Measurements from ENCODE around the gene LRRFIP2.
A peak's percentile ranks its signal among the peaks of the same experiment; 100 is the strongest.
"Not testable (repeated sequence)": the region's sequence is repeated elsewhere in the genome, so short reads cannot be mapped to it uniquely, and the experiment has no call there.

LRRFIP2 gene

DNA sequence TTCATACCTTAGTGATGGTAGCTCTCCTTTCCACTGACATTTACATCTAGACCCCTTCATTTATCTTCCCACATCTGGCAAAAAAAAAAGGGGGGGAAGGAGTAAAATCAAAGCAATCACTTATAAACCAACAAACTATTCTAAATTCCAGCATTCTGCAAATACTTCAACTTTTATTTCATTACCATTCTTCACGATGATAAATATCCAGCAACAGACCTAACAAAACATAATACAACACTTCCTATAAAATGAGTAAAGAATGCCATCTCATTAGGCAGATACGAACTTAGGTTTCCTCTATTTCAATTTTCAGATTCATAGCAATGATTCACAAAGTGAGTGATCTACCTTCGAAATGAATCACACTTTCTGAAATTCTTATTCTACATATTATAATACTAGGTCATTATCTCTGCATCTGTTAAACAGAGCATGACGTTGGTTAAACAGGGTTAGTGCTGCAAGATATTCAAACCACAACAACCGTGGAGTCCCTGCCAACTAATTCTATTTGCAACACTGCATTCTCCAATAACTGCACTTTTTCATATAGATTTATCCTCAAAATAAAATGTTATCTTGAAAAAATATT, at the start of gene LRRFIP2:
Gene LRRFIP2, minus strand, starts transcription at position 51 of the 595 bp plus-strand sequence. CDS start 25,599 bp downstream, outside the sequence.
- ATAC-seq = no peak
- Mint-ChIP-seq H3K4me1 (peaks cover 46% of the 10 kb centered on the region), H3K36me3 (peaks cover 18% of the 10 kb centered on the region)

GRCh38 chr3:37223576-37223975, 49.2 kb upstream of the LRRFIP2 start:
- no peak overlapping the region for H3K4me3 Mint-ChIP-seq
- no peaks in the 10 kb centered on the region for H3K9me3 Mint-ChIP-seq
- no peak for ATAC-seq
- H3K27me3 Mint-ChIP-seq = peaks cover 19% of the 10 kb centered on the region
- H3K4me1 Mint-ChIP-seq = no peaks in the 10 kb centered on the region
- no peaks in the 10 kb centered on the region for H3K36me3 Mint-ChIP-seq
- H3K27ac Mint-ChIP-seq = no peak overlapping the region

More for the DNA sequence above, at the start of gene LRRFIP2:
- peak within 1 kb of the TSS; percentile 92 for H3K27ac Mint-ChIP-seq
- no peaks in the 10 kb centered on the region for H3K9me3 Mint-ChIP-seq
- H3K27me3 Mint-ChIP-seq = no peaks in the 10 kb centered on the region
- peak within 1 kb of the TSS; percentile 93 for H3K4me3 Mint-ChIP-seq

DNA sequence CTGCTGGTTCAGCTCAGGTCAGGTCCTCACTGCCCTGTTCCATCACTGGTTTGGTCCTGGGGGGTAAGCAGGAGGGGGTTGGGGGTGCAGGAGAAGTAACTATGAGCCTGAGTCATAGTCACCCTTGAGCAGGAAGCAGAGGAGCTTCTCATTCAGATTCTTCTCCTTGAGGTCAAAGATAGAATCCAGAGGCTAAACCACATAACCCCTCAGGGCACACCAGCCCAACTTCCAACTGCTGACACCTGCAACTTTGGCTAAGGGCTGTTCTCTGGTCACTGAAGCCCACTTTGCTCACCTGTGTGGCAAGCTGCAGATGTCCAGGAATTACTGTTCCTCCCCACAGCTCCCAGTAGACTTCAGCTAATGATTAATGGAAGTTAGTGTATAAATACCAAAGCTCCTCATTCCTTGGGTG, 48.8 kb upstream of the LRRFIP2 start:
- H3K27me3 Mint-ChIP-seq = peaks cover 19% of the 10 kb centered on the region
- no peaks in the 10 kb centered on the region for H3K4me1 Mint-ChIP-seq
- H3K27ac Mint-ChIP-seq = no peak overlapping the region
- H3K4me3 Mint-ChIP-seq = no peak overlapping the region
- no peak for ATAC-seq
- no peaks in the 10 kb centered on the region for H3K9me3 Mint-ChIP-seq
- H3K36me3 Mint-ChIP-seq = no peaks in the 10 kb centered on the region

GRCh38 chr3:37222542-37222941, 48.2 kb upstream of the LRRFIP2 start:
- H3K27ac Mint-ChIP-seq, H3K36me3 Mint-ChIP-seq, H3K4me1 Mint-ChIP-seq, ATAC-seq, H3K4me3 Mint-ChIP-seq, H3K9me3 Mint-ChIP-seq: not testable (repeated sequence)
- peaks cover 13% of the 10 kb centered on the region for H3K27me3 Mint-ChIP-seq

DNA sequence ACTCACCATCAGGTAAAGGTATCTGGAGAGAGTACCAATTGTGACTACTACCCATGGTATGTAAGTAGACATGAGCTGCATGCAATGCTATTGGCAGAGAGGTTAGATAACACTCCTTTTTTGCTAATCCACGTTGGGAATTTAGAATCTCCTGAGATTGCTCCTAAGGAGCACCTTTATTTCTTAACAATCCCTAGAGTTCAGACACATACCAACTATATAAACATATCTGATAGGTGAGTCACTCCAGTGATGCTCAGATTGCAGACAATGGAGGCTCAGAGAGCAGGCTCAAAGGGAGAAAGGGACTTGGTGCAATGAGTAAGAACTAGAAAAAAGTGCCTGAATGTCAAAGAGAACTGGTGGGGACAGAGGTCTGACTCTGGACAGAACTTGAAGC, 47.0 kb upstream of the LRRFIP2 start:
- ATAC-seq = no peak
- Mint-ChIP-seq H3K27ac (no peak overlapping the region), H3K36me3 (no peaks in the 10 kb centered on the region), H3K4me3 (no peak overlapping the region), H3K27me3 (peaks cover 9% of the 10 kb centered on the region), H3K4me1 (no peaks in the 10 kb centered on the region), H3K9me3 (no peaks in the 10 kb centered on the region)

- no peak overlapping the region for H3K27ac Mint-ChIP-seq
These were observed 44.9 kb upstream of the LRRFIP2 start for GRCh38 chr3:37219266-37219665.

GRCh38 chr3:37218206-37218605, 43.8 kb upstream of the LRRFIP2 start:
- H3K27ac Mint-ChIP-seq = no peak overlapping the region
- H3K36me3 Mint-ChIP-seq = no peaks in the 10 kb centered on the region
- H3K27me3 Mint-ChIP-seq = no peaks in the 10 kb centered on the region
- H3K4me1 Mint-ChIP-seq = no peaks in the 10 kb centered on the region
- ATAC-seq = no peak
- no peak overlapping the region for H3K4me3 Mint-ChIP-seq
- H3K9me3 Mint-ChIP-seq = no peaks in the 10 kb centered on the region

More at GRCh38 chr3:37219266-37219665, 44.9 kb upstream of the LRRFIP2 start:
- no peaks in the 10 kb centered on the region for H3K9me3 Mint-ChIP-seq
- H3K4me3 Mint-ChIP-seq = no peak overlapping the region
- no peaks in the 10 kb centered on the region for H3K36me3 Mint-ChIP-seq
- no peak for ATAC-seq
- H3K4me1 Mint-ChIP-seq = no peaks in the 10 kb centered on the region
- peaks cover under 1% of the 10 kb centered on the region for H3K27me3 Mint-ChIP-seq

DNA sequence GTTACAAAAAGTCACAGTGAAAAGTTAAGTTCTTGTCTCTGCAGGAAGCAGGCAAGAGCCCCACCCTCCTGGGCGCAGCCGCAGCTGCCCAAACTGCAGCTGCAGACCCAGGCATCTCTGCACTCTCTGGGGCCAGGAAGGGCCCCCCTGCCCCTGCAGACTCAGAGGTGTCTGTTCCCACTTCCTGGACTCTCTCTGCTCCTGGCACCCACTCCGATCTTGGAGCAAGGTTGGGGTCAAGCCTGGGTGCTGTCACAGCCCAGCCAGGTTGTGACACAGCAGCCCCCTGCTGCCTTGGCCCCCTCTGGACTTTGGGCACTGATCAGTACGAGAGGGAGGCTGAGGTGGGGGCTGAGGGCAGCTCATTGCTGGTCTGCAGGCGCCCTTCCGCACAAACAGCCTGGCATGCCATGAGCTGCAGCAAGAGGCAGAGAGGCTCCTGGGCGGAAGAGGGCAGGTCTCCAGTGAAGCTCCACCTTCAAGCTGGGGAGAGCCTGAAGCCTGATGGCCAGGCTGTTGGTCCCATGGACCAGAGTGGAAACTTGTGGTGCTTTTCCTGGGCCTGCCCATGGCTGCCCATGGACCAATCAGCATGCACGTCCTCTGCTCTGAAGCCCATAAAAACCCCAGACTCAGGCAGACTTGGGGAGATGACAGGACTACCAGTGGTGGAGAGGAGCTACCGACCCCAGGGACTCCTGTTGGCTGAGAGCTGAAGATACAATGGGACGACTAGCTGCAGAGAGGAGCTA, 42.9 kb upstream of the LRRFIP2 start:
- Mint-ChIP-seq H3K27me3 (no peaks in the 10 kb centered on the region), H3K4me3 (no peak overlapping the region), H3K9me3 (no peaks in the 10 kb centered on the region), H3K27ac (no peak overlapping the region), H3K4me1 (no peaks in the 10 kb centered on the region), H3K36me3 (no peaks in the 10 kb centered on the region)
- ATAC-seq = no peak

- Mint-ChIP-seq H3K27ac (no peak overlapping the region), H3K4me3 (no peak overlapping the region), H3K4me1 (no peaks in the 10 kb centered on the region), H3K36me3 (no peaks in the 10 kb centered on the region), H3K27me3 (no peaks in the 10 kb centered on the region), H3K9me3 (no peaks in the 10 kb centered on the region)
- no peak for ATAC-seq
These were observed 42.3 kb upstream of the LRRFIP2 start for GRCh38 chr3:37216597-37217097.

- Mint-ChIP-seq H3K9me3 (no peaks in the 10 kb centered on the region), H3K27ac (no peak overlapping the region), H3K4me3 (no peak overlapping the region), H3K36me3 (no peaks in the 10 kb centered on the region), H3K27me3 (no peaks in the 10 kb centered on the region), H3K4me1 (no peaks in the 10 kb centered on the region)
- ATAC-seq = no peak
These were observed 39.7 kb upstream of the LRRFIP2 start for GRCh38 chr3:37214076-37214475.

DNA sequence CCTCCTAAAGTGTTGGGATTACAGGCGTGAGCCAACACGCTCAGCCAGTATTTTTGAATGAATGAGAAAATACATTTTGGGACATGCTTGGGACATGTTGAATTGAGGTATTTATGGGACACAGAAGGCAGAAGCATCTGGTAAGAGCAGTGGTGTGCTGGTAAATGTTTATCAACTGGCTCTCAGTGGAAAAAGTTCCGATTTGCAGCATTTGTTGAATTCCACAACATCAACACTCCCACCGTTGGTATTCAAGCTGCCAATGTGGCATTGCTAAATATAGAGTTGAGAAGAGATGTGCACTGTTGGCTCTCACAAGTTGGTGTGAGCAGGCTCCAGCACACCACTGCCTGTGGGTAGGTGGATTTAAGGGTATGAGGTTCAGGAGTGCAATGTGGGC, 35.8 kb upstream of the LRRFIP2 start:
- Mint-ChIP-seq H3K27ac (no peak overlapping the region), H3K9me3 (no peaks in the 10 kb centered on the region), H3K27me3 (no peaks in the 10 kb centered on the region), H3K4me1 (no peaks in the 10 kb centered on the region), H3K4me3 (no peak overlapping the region), H3K36me3 (no peaks in the 10 kb centered on the region)
- no peak for ATAC-seq

DNA sequence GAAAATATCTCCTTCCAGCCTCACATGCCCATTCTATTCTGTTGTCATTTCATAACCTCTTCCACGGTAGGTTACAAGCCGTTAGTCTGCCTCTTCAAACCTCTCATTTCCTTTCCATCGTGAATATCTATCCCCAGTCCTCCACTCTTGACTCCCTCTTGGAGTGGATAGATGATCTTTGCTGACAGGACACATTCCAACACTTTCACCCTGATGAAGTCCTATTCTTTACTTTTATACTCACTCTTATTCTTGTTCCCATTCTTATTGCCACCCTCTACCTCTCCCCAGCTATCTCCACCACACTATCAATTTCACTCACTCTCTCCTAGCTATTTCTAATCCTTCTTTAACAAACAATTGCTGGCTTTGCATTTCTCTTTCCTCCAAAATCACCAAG, 34.2 kb upstream of the LRRFIP2 start:
- not testable (repeated sequence) for H3K4me3 Mint-ChIP-seq, H3K4me1 Mint-ChIP-seq, ATAC-seq, H3K36me3 Mint-ChIP-seq, H3K9me3 Mint-ChIP-seq, H3K27ac Mint-ChIP-seq, H3K27me3 Mint-ChIP-seq

DNA sequence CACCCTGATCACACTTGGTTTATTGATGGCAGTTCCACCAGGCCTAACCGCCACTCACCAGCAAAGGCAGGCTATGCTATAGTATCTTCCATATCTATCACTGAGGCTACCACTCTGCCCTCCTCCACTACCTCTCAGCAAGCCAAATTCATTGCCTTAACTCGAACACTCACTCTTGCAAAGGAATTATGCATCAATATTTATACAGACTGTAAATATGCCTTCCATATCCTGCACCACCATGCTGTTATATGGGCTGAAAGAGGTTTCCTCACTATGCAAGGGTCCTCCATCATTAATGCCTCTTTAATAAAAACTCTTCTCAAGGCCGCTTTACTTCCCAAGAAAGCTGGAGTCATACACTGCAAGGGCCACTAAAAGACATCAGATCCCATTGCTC, 33.6 kb upstream of the LRRFIP2 start:
- not testable (repeated sequence) for ATAC-seq, H3K4me3 Mint-ChIP-seq, H3K36me3 Mint-ChIP-seq, H3K9me3 Mint-ChIP-seq, H3K27ac Mint-ChIP-seq, H3K4me1 Mint-ChIP-seq, H3K27me3 Mint-ChIP-seq

DNA sequence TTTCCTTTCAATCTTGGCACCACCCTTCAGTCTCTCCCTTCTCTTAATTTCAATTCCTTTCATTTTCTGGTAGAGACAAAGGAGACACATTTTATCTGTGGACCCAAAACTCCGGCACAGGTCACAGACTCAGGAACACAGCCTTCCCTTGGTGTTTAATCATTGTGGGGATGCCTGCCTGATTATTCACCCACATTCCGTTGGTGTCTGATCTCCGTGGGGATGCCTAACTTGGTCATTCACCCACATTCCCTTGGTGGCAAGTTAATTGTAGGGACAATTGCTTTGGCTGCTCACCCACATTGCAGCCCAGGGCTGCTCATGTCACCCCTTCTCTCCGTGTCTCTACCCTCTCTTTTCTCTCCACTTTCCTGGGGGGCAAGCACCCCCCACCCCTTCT, 31.7 kb upstream of the LRRFIP2 start:
- H3K27me3 Mint-ChIP-seq, H3K4me3 Mint-ChIP-seq, H3K4me1 Mint-ChIP-seq, H3K36me3 Mint-ChIP-seq, H3K9me3 Mint-ChIP-seq, H3K27ac Mint-ChIP-seq, ATAC-seq: not testable (repeated sequence)

- no peaks in the 10 kb centered on the region for H3K9me3 Mint-ChIP-seq
- H3K4me1 Mint-ChIP-seq = no peaks in the 10 kb centered on the region
- H3K36me3 Mint-ChIP-seq = no peaks in the 10 kb centered on the region
- no peak overlapping the region for H3K27ac Mint-ChIP-seq
- no peak for ATAC-seq
- H3K27me3 Mint-ChIP-seq = no peaks in the 10 kb centered on the region
- no peak overlapping the region for H3K4me3 Mint-ChIP-seq
These were observed 29.9 kb upstream of the LRRFIP2 start for GRCh38 chr3:37204314-37204713.

GRCh38 chr3:37202035-37202434, 27.7 kb upstream of the LRRFIP2 start:
- Mint-ChIP-seq H3K36me3 (no peaks in the 10 kb centered on the region), H3K9me3 (no peaks in the 10 kb centered on the region), H3K27me3 (no peaks in the 10 kb centered on the region), H3K4me3 (no peak overlapping the region), H3K27ac (no peak overlapping the region), H3K4me1 (no peaks in the 10 kb centered on the region)
- ATAC-seq = no peak
